Heart left ventricle (tissue), 16 donors: ENCODE results near the gene PI4K2A. TPM values are rescaled to one million over a fixed set of nuclear protein-coding genes. Genes with fewer than 3 reads are reported as not detected.

ENCODE experiments used
- ATAC-seq, 4 donors: fragments of 200-7000 bp; cut with Tn5 transposase; one replicate each; pipeline ENCODE4 v1.9.1; 2020 to 2022; ENCODE audit warnings: moderate library complexity in 4 of 4, mild to moderate bottlenecking in 3 of 4, moderate number of reproducible peaks in 1 of 4
- DNase-seq, 5 donors: peaks; one replicate each; pipeline ENCODE4 v3.0.0-alpha.2; 2020
- H3K27ac ChIP-seq, 12 donors: fragments of 200-600 bp; sonication (generic) in 4 of 12; one replicate each; pipeline versions ENCODE4 v1.5.0 to v1.8.0; 2016 to 2022; ENCODE audit warnings: mild to moderate bottlenecking in 2 of 12
- H3K27me3 ChIP-seq, 9 donors: fragments of 200-600 bp; sonication (generic) in 2 of 9; one replicate each; pipeline versions ENCODE4 v1.5.1 to v1.8.0; 2016 to 2022; ENCODE audit warnings: mild to moderate bottlenecking in 3 of 9
- H3K36me3 ChIP-seq, 9 donors: fragments of 200-600 bp; sonication (generic) in 2 of 9; one replicate each; pipeline versions ENCODE4 v1.5.0 to v1.8.0; 2018 to 2022; ENCODE audit warnings: mild to moderate bottlenecking in 2 of 9
- H3K4me1 ChIP-seq, 12 donors: fragments of 200-600 bp; sonication (generic) in 4 of 12; one replicate each; pipeline versions ENCODE4 v1.5.0 to v1.8.0; 2016 to 2022; ENCODE audit warnings: mild to moderate bottlenecking in 3 of 12
- H3K4me3 ChIP-seq, 12 donors: fragments of 200-600 bp; sonication (generic) in 4 of 12; one replicate each; pipeline versions ENCODE4 v1.5.0 to v1.8.0; 2017 to 2022; ENCODE audit warnings: mild to moderate bottlenecking in 9 of 12, moderate library complexity in 4 of 12
- H3K9me3 ChIP-seq, 12 donors: fragments of 200-600 bp; sonication (generic) in 4 of 12; one replicate each; pipeline versions ENCODE4 v1.5.0 to v1.8.0; 2016 to 2022; ENCODE audit warnings: mild to moderate bottlenecking in 1 of 12
- POLR2A ChIP-seq, 2 donors: fragments of 450-650 bp; IDR thresholded peaks; one replicate each; pipeline ENCODE4 v1.6.1; 2017; ENCODE audit warnings: antibody characterized with exemption in 2 of 2, mild to moderate bottlenecking in 2 of 2, moderate library complexity in 2 of 2
- WGBS, 4 donors: extraction: QIAGEN DNeasy Blood & Tissue Kit in 2 of 4; methylation state at CpG; one replicate each; pipeline versions ENCODE4 v1.1.5 to v1.1.7; 2013 to 2018; 5-methylcytosine and 5-hydroxymethylcytosine counted together
- intact Hi-C, 10 donors: fragments of 100-400 bp; cut with DNase I; formaldehyde crosslinking; loops; one replicate each; pipeline versions ENCODE4 v1.11.1 to v1.14.2; 2022
- polyA plus RNA-seq, 2 donors: library from polyadenylated mRNA; stranded (reverse); fragments of 200-250 nt; gene quantifications; one replicate each; pipeline ENCODE4 v1.2.3, GENCODE V29; 2013
- total RNA-seq, 9 donors: library from RNA; depleted of rRNA in 2 of 9; stranded (reverse); fragments of >200 nt in 2 of 9; fragmentation: NEBNext Ultra II Directional in 3 of 9; extraction: Animal tissue kit (Norgen Biotek cat#: 25700) in 3 of 9; gene quantifications; one replicate each; pipeline versions ENCODE4 v1.1.0 to v1.2.4, GENCODE V29; 2016 to 2023
- TF ChIP-seq, protein P1 (sequence below), 12 donors: fragments of 200-600 bp; sonication (generic) in 4 of 12; IDR thresholded peaks; one replicate each; pipeline versions ENCODE4 v1.5.0 to v1.8.0; 2018 to 2022; ENCODE audit warnings: antibody characterized with exemption in 12 of 12, mild to moderate bottlenecking in 5 of 12
- donor health status: ischemic (EF 13 %, LVEDD 7.1; RV severe dilation, severe dysfunction).
- donor health status: healthy with polysubstance abuse.
- donor health status: DM: no; HTN: yes; CAD: no.
- donor health status: DM: no; HTN: no; CAD: no.
- donor health status: ischemic (EF 25% LVEDD 6.9; RV normal size, moderate dysfunction).
- donor health status: ischemic (EF 25% LVEDD 5.7; RV mildly dilated, moderate dysfunction).
- donor health status: healthy.
- donor health status: DM: yes; HTN: yes; CAD: no.
- donor health status: ischemic (EF 35%, LVEDD 5.7; RV mildly dilated, moderate dysfunction).
- donor health status: nonischemic (EF 11% LVEDD 7.7; RV severe dilation, severe dysfunction).
- donor health status: DM: yes; HTN: yes; CAD: no.
- donor health status: PGD.
- donor health status: ischemic (EF 29% LVEDD 5.4; RV normal size, mild dysfunction).
- donor health status: nonischemic (EF 23%, LVEDD 6.1; RV moderate dilation, normal function).

Gene PI4K2A
- total and polyA plus RNA-seq, 11 donors, result 5.6 to 36.8 (median 17.3) TPM

DNA sequence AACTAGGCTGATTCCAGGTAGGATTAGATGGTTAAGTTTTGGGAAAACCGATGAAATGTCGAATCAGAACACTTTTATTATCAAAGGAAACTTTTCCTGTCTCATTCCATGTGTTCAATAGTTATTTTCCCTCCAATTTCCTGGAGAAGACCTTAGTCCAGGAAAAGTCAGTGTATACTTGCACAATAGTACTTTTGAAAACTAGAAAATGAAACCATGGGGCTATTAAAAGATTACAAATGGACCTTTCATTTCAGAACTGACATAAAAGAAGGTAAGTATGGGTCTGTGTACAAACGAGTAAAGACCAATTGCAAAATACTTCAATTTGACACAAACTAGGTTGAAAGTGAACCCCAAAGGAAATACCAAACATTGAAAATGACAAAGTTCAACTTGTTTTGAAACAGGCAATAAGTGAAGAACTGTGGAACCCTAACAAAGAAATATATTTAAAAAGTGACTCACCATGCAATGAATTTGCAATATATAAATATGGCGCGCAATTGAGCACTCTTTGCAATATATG is 44.5 kb downstream of the PI4K2A start:
- Histone ChIP-seq H3K27ac (peak overlapping the region in 8 of 12 donors; percentile 3 to 93 (median 50)), H3K9me3 (no peaks in the 10 kb centered on the region), H3K36me3 (peaks cover 0 to 2% (median 0%) of the 10 kb centered on the region in 9 donors), H3K4me3 (peak overlapping the region in 9 of 12 donors; percentile 58 to 86 (median 77)), H3K27me3 (no peaks in the 10 kb centered on the region), H3K4me1 (peaks cover 0 to 67% (median 45%) of the 10 kb centered on the region in 12 donors)
- ATAC-seq (no peak), DNase-seq (no peak)
- 59 to 75% (median 63%) methylated on average over 5 of the region's 5 CpGs for WGBS, 4 donors
- intact Hi-C loops, result loop anchor here in 1 of 10 donors (5.0 kb wide), 1 partner anchor 43 kb away; the partner anchor contains the start of gene PI4K2A
- TF ChIP-seq, protein P1, sequence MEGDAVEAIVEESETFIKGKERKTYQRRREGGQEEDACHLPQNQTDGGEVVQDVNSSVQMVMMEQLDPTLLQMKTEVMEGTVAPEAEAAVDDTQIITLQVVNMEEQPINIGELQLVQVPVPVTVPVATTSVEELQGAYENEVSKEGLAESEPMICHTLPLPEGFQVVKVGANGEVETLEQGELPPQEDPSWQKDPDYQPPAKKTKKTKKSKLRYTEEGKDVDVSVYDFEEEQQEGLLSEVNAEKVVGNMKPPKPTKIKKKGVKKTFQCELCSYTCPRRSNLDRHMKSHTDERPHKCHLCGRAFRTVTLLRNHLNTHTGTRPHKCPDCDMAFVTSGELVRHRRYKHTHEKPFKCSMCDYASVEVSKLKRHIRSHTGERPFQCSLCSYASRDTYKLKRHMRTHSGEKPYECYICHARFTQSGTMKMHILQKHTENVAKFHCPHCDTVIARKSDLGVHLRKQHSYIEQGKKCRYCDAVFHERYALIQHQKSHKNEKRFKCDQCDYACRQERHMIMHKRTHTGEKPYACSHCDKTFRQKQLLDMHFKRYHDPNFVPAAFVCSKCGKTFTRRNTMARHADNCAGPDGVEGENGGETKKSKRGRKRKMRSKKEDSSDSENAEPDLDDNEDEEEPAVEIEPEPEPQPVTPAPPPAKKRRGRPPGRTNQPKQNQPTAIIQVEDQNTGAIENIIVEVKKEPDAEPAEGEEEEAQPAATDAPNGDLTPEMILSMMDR (IDR thresholded peaks at IDR 0.05), result no peak
- TF ChIP-seq POLR2A (IDR thresholded peaks at IDR 0.05), result no peak

DNA sequence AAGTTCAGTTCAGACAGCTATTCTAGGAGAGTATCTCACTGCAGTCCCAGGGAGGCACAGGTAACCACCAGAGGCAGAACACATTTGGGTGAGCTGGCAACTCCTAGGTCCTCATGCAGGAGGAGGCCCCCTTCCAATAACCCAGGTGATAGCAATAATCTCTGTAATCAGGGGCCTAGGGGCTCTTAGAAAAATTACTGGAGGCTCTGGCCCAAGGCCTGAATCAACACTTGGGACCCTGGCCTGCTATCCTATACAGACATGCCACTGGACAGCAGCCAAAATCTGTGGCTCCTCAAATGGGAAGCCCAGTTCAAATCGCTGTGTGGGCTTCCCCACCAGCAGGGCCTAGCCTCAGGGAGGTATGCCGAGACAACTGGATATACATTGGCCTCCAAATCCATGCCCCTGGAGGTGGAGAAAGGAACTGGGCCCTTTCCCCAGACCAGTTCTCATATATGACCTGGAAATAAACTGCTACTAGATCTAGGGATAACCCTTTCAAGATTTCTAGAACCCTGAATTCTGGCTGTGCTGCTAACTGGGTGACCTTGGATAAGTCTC is 45.0 kb downstream of the PI4K2A start:
- H3K4me1 ChIP-seq, result peaks cover 0 to 72% (median 45%) of the 10 kb centered on the region in 12 donors
- DNase-seq, result peak in 1 of 5 donors; percentile 38
- no peak for ATAC-seq

DNA sequence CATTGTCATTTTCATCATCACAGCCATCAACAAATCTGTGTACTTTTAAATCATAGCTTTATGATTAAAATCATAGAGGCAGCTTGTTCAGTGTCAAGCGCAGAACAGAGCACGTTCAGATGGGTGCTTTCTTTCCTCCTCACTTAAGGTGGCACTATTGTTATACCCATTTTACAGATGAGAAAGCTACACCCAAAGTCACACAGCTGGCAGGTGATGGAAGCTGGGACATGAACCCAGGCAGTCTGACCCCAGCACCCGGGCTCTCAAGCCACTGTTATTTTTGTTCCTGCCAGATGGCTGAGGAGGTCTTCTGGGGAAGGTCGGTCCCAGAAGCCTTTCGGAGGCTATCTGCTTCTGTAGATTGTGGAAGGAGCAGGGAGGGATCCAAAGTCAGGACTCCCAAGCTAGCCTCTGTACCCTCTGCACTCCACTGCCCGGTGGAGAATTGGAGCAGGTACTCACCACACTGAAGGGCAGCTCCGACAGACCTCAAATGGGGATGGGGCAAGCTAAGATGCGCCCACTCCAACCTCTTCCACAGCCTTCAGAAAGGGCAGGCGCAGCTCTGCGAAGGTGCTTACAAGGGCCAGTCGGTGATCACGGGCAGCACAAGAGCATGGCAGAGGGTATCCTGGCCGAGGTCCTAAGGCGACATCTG is 46.0 kb downstream of the PI4K2A start:
- TF ChIP-seq, protein P1 (IDR thresholded peaks at IDR 0.05), result no peak
- no peak for TF ChIP-seq POLR2A (IDR thresholded peaks at IDR 0.05)
- DNase-seq (no peak), ATAC-seq (peak in 3 of 4 donors; percentile 6 to 17 (median 15))
- H3K36me3 ChIP-seq, result no peaks in the 10 kb centered on the region
- peak overlapping the region; percentile 49 to 86 (median 74) for H3K4me3 ChIP-seq
- no peaks in the 10 kb centered on the region for H3K27me3 ChIP-seq
- peaks cover 0 to 73% (median 45%) of the 10 kb centered on the region in 12 donors for H3K4me1 ChIP-seq
- 20 to 32% (median 26%) methylated on average over 6 to 14 of the region's 14 CpGs for WGBS, 4 donors
- H3K9me3 ChIP-seq, result no peaks in the 10 kb centered on the region
- H3K27ac ChIP-seq, result peak overlapping the region in 11 of 12 donors; percentile 76 to 93 (median 86)
- intact Hi-C loops, result loop anchor here in 1 of 10 donors (5.0 kb wide), 1 partner anchor 44 kb away; the partner anchor contains the start of gene PI4K2A

More for the DNA sequence above, 45.0 kb downstream of the PI4K2A start:
- intact Hi-C loops, result loop anchor here in 1 of 10 donors (5.0 kb wide), 1 partner anchor 43 kb away; the partner anchor contains the start of gene PI4K2A
- H3K27me3 ChIP-seq, result no peaks in the 10 kb centered on the region
- no peak for TF ChIP-seq POLR2A (IDR thresholded peaks at IDR 0.05)
- TF ChIP-seq, protein P1 (IDR thresholded peaks at IDR 0.05), result peak in 3 of 12 donors; percentile 11 to 31 (median 16)
- no peaks in the 10 kb centered on the region for H3K9me3 ChIP-seq
- peak overlapping the region in 10 of 12 donors; percentile 13 to 86 (median 76) for H3K4me3 ChIP-seq
- H3K27ac ChIP-seq, result peak overlapping the region in 9 of 12 donors; percentile 2 to 93 (median 22)
- H3K36me3 ChIP-seq, result no peaks in the 10 kb centered on the region
- 20 to 47% (median 30%) methylated on average over 1 to 2 of the region's 2 CpGs for WGBS, 4 donors
